Activated B cell treated with CpG ODN at 0.5 μM for 24 hours (primary cell): Measurements from ENCODE around the gene PPIL1. TPM values are rescaled to one million over a fixed set of nuclear protein-coding genes. Genes with fewer than 3 reads are reported as not detected.

ENCODE experiments used
- ATAC-seq: fragments of 200-7000 bp; cut with Tn5 transposase; one replicate; pipeline ENCODE4 v1.10.0; 2021; ENCODE audit warnings: low read depth, mild to moderate bottlenecking, moderate library complexity
- CTCF ChIA-PET: fragments of 350-600 bp; sonication (Branson Sonifier 250); formaldehyde crosslinking; loops from one replicate; lab custom pipeline; 2021; ENCODE audit warnings: antibody characterized with exemption; lab: Charles Lee
- POLR2A ChIA-PET: fragments of 350-600 bp; sonication (Branson Sonifier 250); formaldehyde crosslinking; loops from one replicate; lab custom pipeline; 2021; ENCODE audit warnings: antibody characterized with exemption; lab: Charles Lee
- DNase-seq: peaks from one replicate; pipeline ENCODE4 v3.0.0; 2022
- H3K27ac Mint-ChIP-seq: one replicate; pipeline ENCODE4 v1.8.0; 2020; ENCODE audit warnings: mixed read lengths
- H3K27me3 Mint-ChIP-seq: one replicate; pipeline ENCODE4 v1.8.0; 2021; ENCODE audit warnings: mixed read lengths
- H3K36me3 Mint-ChIP-seq: one replicate; pipeline ENCODE4 v1.8.0; 2021; ENCODE audit warnings: low read depth, mixed read lengths
- H3K4me1 Mint-ChIP-seq: one replicate; pipeline ENCODE4 v1.8.0; 2021; ENCODE audit warnings: mixed read lengths
- H3K4me3 Mint-ChIP-seq: one replicate; pipeline ENCODE4 v1.8.0; 2020; ENCODE audit warnings: mild to moderate bottlenecking, mixed read lengths
- H3K9me3 Mint-ChIP-seq: one replicate; pipeline ENCODE4 v1.8.0; 2020; ENCODE audit warnings: mixed read lengths
- CTCF ChIP-seq: fragments of 200-600 bp; IDR thresholded peaks from one replicate; pipeline ENCODE4 v1.8.0; 2022; ENCODE audit warnings: antibody characterized with exemption, mild to moderate bottlenecking
- intact Hi-C: fragments of 100-400 bp; cut with micrococcal nuclease; formaldehyde crosslinking; loops from one replicate; pipeline ENCODE4 v1.15.1; 2024
- total RNA-seq: library from RNA; stranded (reverse); gene quantifications from 2 replicates; pipeline ENCODE4 v1.2.3, GENCODE V29; 2022

Gene PPIL1
- total RNA-seq, 1 donor from 2014 or later, result 23.4 TPM

GRCh38 chr6:36867471-36868224 lies 7.0 kb downstream of the PPIL1 start:
- ATAC-seq, result no peak
- Mint-ChIP-seq H3K4me3 (no peak overlapping the region), H3K9me3 (no peaks in the 10 kb centered on the region), H3K4me1 (peaks cover 8% of the 10 kb centered on the region), H3K27me3 (no peaks in the 10 kb centered on the region), H3K36me3 (peaks cover 84% of the 10 kb centered on the region), H3K27ac (no peak overlapping the region)
- intact Hi-C loops, result no loop called here
- POLR2A ChIA-PET, result no interaction called here
- CTCF ChIA-PET, result interaction anchor here (0.6 to 1.2 kb wide), 2 partner anchors 150 to 444 kb away, joined by 3 to 4 read pairs; no protein-coding TSS in a partner anchor
- no peak for TF ChIP-seq CTCF
- no peak for DNase-seq

- DNase-seq (no peak), ATAC-seq (no peak)
- Mint-ChIP-seq H3K4me3 (no peak overlapping the region), H3K4me1 (peaks cover 5% of the 10 kb centered on the region), H3K27ac (no peak overlapping the region), H3K36me3 (peaks cover 82% of the 10 kb centered on the region), H3K9me3 (no peaks in the 10 kb centered on the region), H3K27me3 (no peaks in the 10 kb centered on the region)
- ChIA-PET CTCF (no interaction called here), POLR2A (interaction anchor here (1.0 kb wide), 1 partner anchor 9 kb away, joined by 3 read pairs; the partner anchor contains the start of gene PPIL1)
- no peak for TF ChIP-seq CTCF
- intact Hi-C loops, result no loop called here
These were observed 8.8 kb downstream of the PPIL1 start for GRCh38 chr6:36865835-36866234.

- peaks cover 5% of the 10 kb centered on the region for H3K4me1 Mint-ChIP-seq
- DNase-seq (no peak), ATAC-seq (no peak)
- H3K27ac Mint-ChIP-seq, result no peak overlapping the region
- intact Hi-C loops, result no loop called here
- ChIA-PET POLR2A (interaction anchor here (1.1 to 1.5 kb wide), 2 partner anchors 10 to 11 kb away, joined by 3 read pairs; partner anchors contain the start of gene PPIL1), CTCF (interaction anchor here (1.0 kb wide), 1 partner anchor 21 kb away, joined by 3 read pairs; no protein-coding TSS in a partner anchor)
- H3K36me3 Mint-ChIP-seq, result peaks cover 79% of the 10 kb centered on the region
- H3K27me3 Mint-ChIP-seq, result no peaks in the 10 kb centered on the region
- no peaks in the 10 kb centered on the region for H3K9me3 Mint-ChIP-seq
- H3K4me3 Mint-ChIP-seq, result no peak overlapping the region
- no peak for TF ChIP-seq CTCF
These were observed 10.7 kb downstream of the PPIL1 start for GRCh38 chr6:36863670-36864540.

GRCh38 chr6:36862848-36863382 lies 11.7 kb downstream of the PPIL1 start:
- Mint-ChIP-seq H3K36me3 (peaks cover 80% of the 10 kb centered on the region), H3K27ac (no peak overlapping the region), H3K9me3 (no peaks in the 10 kb centered on the region), H3K4me3 (no peak overlapping the region), H3K27me3 (no peaks in the 10 kb centered on the region), H3K4me1 (peaks cover 5% of the 10 kb centered on the region)
- ATAC-seq (no peak), DNase-seq (no peak)
- no peak for TF ChIP-seq CTCF
- CTCF ChIA-PET, result no interaction called here
- intact Hi-C loops, result no loop called here
- POLR2A ChIA-PET, result interaction anchor here (1.5 kb wide), 1 partner anchor 12 kb away, joined by 3 read pairs; the partner anchor contains the start of gene PPIL1
